ENCODE measurements around the gene KRTAP10-1.

KRTAP10-1 gene

GRCh38 chr21:44542716-44543115 lies 2.7 kb upstream of the KRTAP10-1 start:
- Histone ChIP-seq H3K27me3 (ENCODE audit: low read depth, low read length) (no peaks in the 10 kb centered on the region), H3K4me1 (ENCODE audit: control insufficient read depth in 1 of 2, insufficient read depth in 2 of 2, low read length in 2 of 2) (no peaks in the 10 kb centered on the region), H3K27ac (ENCODE audit: low read length) (no peak overlapping the region), H3K4me3 (ENCODE audit: low read depth in 1 of 2, low read length in 2 of 2) (no peak overlapping the region), H3K9me3 (ENCODE audit: control insufficient read depth in 1 of 2, low read length in 2 of 2) (peaks cover 5 to 7% of the 10 kb centered on the region in 2 donors), H3K36me3 (ENCODE audit: control insufficient read depth in 1 of 2, insufficient read depth in 2 of 2, low read length in 2 of 2) (no peaks in the 10 kb centered on the region)

- Histone ChIP-seq H3K27ac (ENCODE audit: low read length) (no peak overlapping the region), H3K36me3 (ENCODE audit: control insufficient read depth in 1 of 2, insufficient read depth in 2 of 2, low read length in 2 of 2) (no peaks in the 10 kb centered on the region), H3K4me1 (ENCODE audit: control insufficient read depth in 1 of 2, insufficient read depth in 2 of 2, low read length in 2 of 2) (no peaks in the 10 kb centered on the region), H3K9me3 (ENCODE audit: control insufficient read depth in 1 of 2, low read length in 2 of 2) (peaks cover 0 to 4% of the 10 kb centered on the region in 2 donors), H3K4me3 (ENCODE audit: low read depth in 1 of 2, low read length in 2 of 2) (no peak overlapping the region), H3K27me3 (ENCODE audit: low read depth, low read length) (no peaks in the 10 kb centered on the region)
Observed at GRCh38 chr21:44540741-44541288, 820 bp upstream of the KRTAP10-1 start.

- no peaks in the 10 kb centered on the region for H3K4me1 ChIP-seq (ENCODE audit: control insufficient read depth in 1 of 2, insufficient read depth in 2 of 2, low read length in 2 of 2)
- H3K27ac ChIP-seq (ENCODE audit: low read length): no peak overlapping the region
- peaks cover 0 to 4% of the 10 kb centered on the region in 2 donors for H3K9me3 ChIP-seq (ENCODE audit: control insufficient read depth in 1 of 2, low read length in 2 of 2)
- no peaks in the 10 kb centered on the region for H3K27me3 ChIP-seq (ENCODE audit: low read depth, low read length)
- H3K36me3 ChIP-seq (ENCODE audit: control insufficient read depth in 1 of 2, insufficient read depth in 2 of 2, low read length in 2 of 2): no peaks in the 10 kb centered on the region
- H3K4me3 ChIP-seq (ENCODE audit: low read depth in 1 of 2, low read length in 2 of 2): no peak overlapping the region
Observed at GRCh38 chr21:44539046-44539445, 949 bp downstream of the KRTAP10-1 start.

- H3K27me3 ChIP-seq (ENCODE audit: low read depth, low read length): no peaks in the 10 kb centered on the region
- no peak overlapping the region for H3K4me3 ChIP-seq (ENCODE audit: low read depth in 1 of 2, low read length in 2 of 2)
- no peaks in the 10 kb centered on the region for H3K4me1 ChIP-seq (ENCODE audit: control insufficient read depth in 1 of 2, insufficient read depth in 2 of 2, low read length in 2 of 2)
- H3K9me3 ChIP-seq (ENCODE audit: control insufficient read depth in 1 of 2, low read length in 2 of 2): peaks cover 0 to 4% of the 10 kb centered on the region in 2 donors
- H3K36me3 ChIP-seq (ENCODE audit: control insufficient read depth in 1 of 2, insufficient read depth in 2 of 2, low read length in 2 of 2): no peaks in the 10 kb centered on the region
- no peak overlapping the region for H3K27ac ChIP-seq (ENCODE audit: low read length)
Observed at GRCh38 chr21:44537930-44538911, 1.8 kb downstream of the KRTAP10-1 start.

GRCh38 chr21:44535963-44536362 lies 4.0 kb downstream of the KRTAP10-1 start:
- H3K27me3 ChIP-seq (ENCODE audit: low read depth, low read length): no peaks in the 10 kb centered on the region
- no peaks in the 10 kb centered on the region for H3K4me1 ChIP-seq (ENCODE audit: control insufficient read depth in 1 of 2, insufficient read depth in 2 of 2, low read length in 2 of 2)
- H3K9me3 ChIP-seq (ENCODE audit: control insufficient read depth in 1 of 2, low read length in 2 of 2): no peaks in the 10 kb centered on the region
- no peak overlapping the region for H3K4me3 ChIP-seq (ENCODE audit: low read depth in 1 of 2, low read length in 2 of 2)
- H3K36me3 ChIP-seq (ENCODE audit: control insufficient read depth in 1 of 2, insufficient read depth in 2 of 2, low read length in 2 of 2): no peaks in the 10 kb centered on the region
- no peak overlapping the region for H3K27ac ChIP-seq (ENCODE audit: low read length)

GRCh38 chr21:44534688-44535087 lies 5.3 kb downstream of the KRTAP10-1 start:
- Histone ChIP-seq H3K4me1 (ENCODE audit: control insufficient read depth in 1 of 2, insufficient read depth in 2 of 2, low read length in 2 of 2) (no peaks in the 10 kb centered on the region), H3K27ac (ENCODE audit: low read length) (no peak overlapping the region), H3K4me3 (ENCODE audit: low read depth in 1 of 2, low read length in 2 of 2) (no peak overlapping the region), H3K36me3 (ENCODE audit: control insufficient read depth in 1 of 2, insufficient read depth in 2 of 2, low read length in 2 of 2) (no peaks in the 10 kb centered on the region), H3K9me3 (ENCODE audit: control insufficient read depth in 1 of 2, low read length in 2 of 2) (no peaks in the 10 kb centered on the region), H3K27me3 (ENCODE audit: low read depth, low read length) (no peaks in the 10 kb centered on the region)

GRCh38 chr21:44533891-44534627 lies 5.9 kb downstream of the KRTAP10-1 start:
- Histone ChIP-seq H3K4me1 (ENCODE audit: control insufficient read depth in 1 of 2, insufficient read depth in 2 of 2, low read length in 2 of 2) (no peaks in the 10 kb centered on the region), H3K4me3 (ENCODE audit: low read depth in 1 of 2, low read length in 2 of 2) (no peak overlapping the region), H3K9me3 (ENCODE audit: control insufficient read depth in 1 of 2, low read length in 2 of 2) (no peaks in the 10 kb centered on the region), H3K36me3 (ENCODE audit: control insufficient read depth in 1 of 2, insufficient read depth in 2 of 2, low read length in 2 of 2) (no peaks in the 10 kb centered on the region), H3K27ac (ENCODE audit: low read length) (no peak overlapping the region), H3K27me3 (ENCODE audit: low read depth, low read length) (no peaks in the 10 kb centered on the region)

- H3K4me3 ChIP-seq (ENCODE audit: low read depth in 1 of 2, low read length in 2 of 2): no peak overlapping the region
- H3K27ac ChIP-seq (ENCODE audit: low read length): no peak overlapping the region
- no peaks in the 10 kb centered on the region for H3K36me3 ChIP-seq (ENCODE audit: control insufficient read depth in 1 of 2, insufficient read depth in 2 of 2, low read length in 2 of 2)
- no peaks in the 10 kb centered on the region for H3K9me3 ChIP-seq (ENCODE audit: control insufficient read depth in 1 of 2, low read length in 2 of 2)
- no peaks in the 10 kb centered on the region for H3K27me3 ChIP-seq (ENCODE audit: low read depth, low read length)
- H3K4me1 ChIP-seq (ENCODE audit: control insufficient read depth in 1 of 2, insufficient read depth in 2 of 2, low read length in 2 of 2): no peaks in the 10 kb centered on the region
Observed at GRCh38 chr21:44533121-44533890, 6.7 kb downstream of the KRTAP10-1 start.

GRCh38 chr21:44532712-44533111 lies 7.3 kb downstream of the KRTAP10-1 start:
- Histone ChIP-seq H3K9me3 (ENCODE audit: control insufficient read depth in 1 of 2, low read length in 2 of 2) (no peaks in the 10 kb centered on the region), H3K4me3 (ENCODE audit: low read depth in 1 of 2, low read length in 2 of 2) (no peak overlapping the region), H3K27me3 (ENCODE audit: low read depth, low read length) (no peaks in the 10 kb centered on the region), H3K4me1 (ENCODE audit: control insufficient read depth in 1 of 2, insufficient read depth in 2 of 2, low read length in 2 of 2) (no peaks in the 10 kb centered on the region), H3K27ac (ENCODE audit: low read length) (no peak overlapping the region), H3K36me3 (ENCODE audit: control insufficient read depth in 1 of 2, insufficient read depth in 2 of 2, low read length in 2 of 2) (no peaks in the 10 kb centered on the region)

- Histone ChIP-seq H3K36me3 (ENCODE audit: control insufficient read depth in 1 of 2, insufficient read depth in 2 of 2, low read length in 2 of 2) (no peaks in the 10 kb centered on the region), H3K27me3 (ENCODE audit: low read depth, low read length) (no peaks in the 10 kb centered on the region), H3K4me3 (ENCODE audit: low read depth in 1 of 2, low read length in 2 of 2) (no peak overlapping the region), H3K27ac (ENCODE audit: low read length) (no peak overlapping the region), H3K9me3 (ENCODE audit: control insufficient read depth in 1 of 2, low read length in 2 of 2) (no peaks in the 10 kb centered on the region), H3K4me1 (ENCODE audit: control insufficient read depth in 1 of 2, insufficient read depth in 2 of 2, low read length in 2 of 2) (no peaks in the 10 kb centered on the region)
Observed at GRCh38 chr21:44531606-44532564, 8.1 kb downstream of the KRTAP10-1 start.

Data from muscle layer of duodenum (tissue), 2 donors.